GM18526 (cell line): ENCODE data around the gene ABCB6.

ENCODE experiments used
- POLR2A ChIP-seq: IDR thresholded peaks from 3 replicates; pipeline ENCODE4 v1.6.1; 2011; ENCODE audit not compliant: insufficient read length; ENCODE audit errors: extremely low read depth

ABCB6 gene

GRCh38 chr2:219209236-219210195 is 9.2 kb downstream of the ABCB6 start:
- TF ChIP-seq POLR2A, result no peak

GRCh38 chr2:219207884-219208740 is 10.6 kb downstream of the ABCB6 start:
- TF ChIP-seq POLR2A, result no peak

- no peak for TF ChIP-seq POLR2A
These were observed 11.4 kb downstream of the ABCB6 start for GRCh38 chr2:219207134-219207883.

GRCh38 chr2:219206328-219207133 is 12.2 kb downstream of the ABCB6 start, which contains the start of gene ZFAND2B:
TSS of gene ZFAND2B (plus strand) at chr2:219206782. CDS start at chr2:219206988, 206 bp downstream.
- peak; percentile 98 for TF ChIP-seq POLR2A

- no peak for TF ChIP-seq POLR2A
These were observed 12.8 kb downstream of the ABCB6 start for GRCh38 chr2:219205981-219206327.

GRCh38 chr2:219205165-219205538 is 13.6 kb downstream of the ABCB6 start:
- TF ChIP-seq POLR2A, result no peak

- no peak for TF ChIP-seq POLR2A
These were observed 14.2 kb downstream of the ABCB6 start for GRCh38 chr2:219204425-219205164.

- TF ChIP-seq POLR2A, result no peak
These were observed 19.1 kb downstream of the ABCB6 start for GRCh38 chr2:219199470-219200211.

GRCh38 chr2:219198974-219199373 is 19.8 kb downstream of the ABCB6 start:
- TF ChIP-seq POLR2A, result no peak

GRCh38 chr2:219197388-219197787 is 21.4 kb downstream of the ABCB6 start:
- TF ChIP-seq POLR2A, result no peak

- TF ChIP-seq POLR2A, result no peak
These were observed 31.9 kb downstream of the ABCB6 start for GRCh38 chr2:219186754-219187456.

GRCh38 chr2:219184121-219184520 is 34.6 kb downstream of the ABCB6 start:
- TF ChIP-seq POLR2A, result no peak
